Keratinocyte (primary cell): ENCODE data around the gene CORO1C. TPM values are rescaled to one million over a fixed set of nuclear protein-coding genes. Genes with fewer than 3 reads are reported as not detected.

Experiments
- DNase-seq: peaks from one replicate; pipeline ENCODE4 v3.0.0-alpha.2; 2011; ENCODE audit warnings: low read depth, missing footprints, low spot score
- FAIRE-seq: peaks from 2 replicates; lab custom pipeline; 2011; peaks lifted over from hg19 to GRCh38; lab: Jason Lieb, UNC
- H2AFZ ChIP-seq: 2 replicates; pipeline ENCODE4 v1.6.0; 2012; ENCODE audit warnings: low read length, control low read depth, inconsistent platforms; ENCODE audit not compliant: control insufficient read depth
- H3K27ac ChIP-seq: 2 replicates; pipeline ENCODE4 v1.5.1; 2011; ENCODE audit warnings: low read length; ENCODE audit not compliant: control insufficient read depth, insufficient read depth
- H3K27me3 ChIP-seq: 3 replicates; pipeline ENCODE4 v1.6.0; 2011; ENCODE audit warnings: low read length; ENCODE audit not compliant: control insufficient read depth, insufficient read depth; ENCODE audit errors: extremely low read depth
- H3K36me3 ChIP-seq, 2 experiments: 2 replicates in 1 of 2; 3 replicates in 1 of 2; pipeline ENCODE4 v1.5.1; 2011; ENCODE audit warnings: low read length in 2 of 2, mild to moderate bottlenecking in 1 of 2; ENCODE audit not compliant: control insufficient read depth in 2 of 2, insufficient read depth in 2 of 2; ENCODE audit errors: extremely low read depth in 1 of 2
- H3K4me1 ChIP-seq: 3 replicates; pipeline ENCODE4 v1.5.1; 2011; ENCODE audit warnings: low read length; ENCODE audit not compliant: control insufficient read depth, insufficient read depth; ENCODE audit errors: extremely low read depth
- H3K4me2 ChIP-seq: 3 replicates; pipeline ENCODE4 v1.6.0; 2011; ENCODE audit warnings: low read depth, low read length; ENCODE audit not compliant: control insufficient read depth, insufficient read depth; ENCODE audit errors: extremely low read depth
- H3K4me3 ChIP-seq, 3 experiments: fragments of 200-600 bp in 1 of 3; sonication (generic) in 1 of 3; 2 replicates in 2 of 3; 3 replicates in 1 of 3; pipeline ENCODE4 v1.5.1; 2011 to 2016; ENCODE audit warnings: low read length in 3 of 3, mild to moderate bottlenecking in 3 of 3, control low read depth in 2 of 3, inconsistent platforms in 1 of 3, low read depth in 1 of 3, mixed read lengths in 1 of 3, mixed run types in 1 of 3, moderate library complexity in 1 of 3; ENCODE audit not compliant: control insufficient read depth in 2 of 3, insufficient read depth in 2 of 3; ENCODE audit errors: extremely low read depth in 1 of 3
- H3K79me2 ChIP-seq: 2 replicates; pipeline ENCODE4 v1.6.0; 2012; ENCODE audit warnings: low read length; ENCODE audit not compliant: control insufficient read depth, insufficient read depth
- H3K9ac ChIP-seq: 3 replicates; pipeline ENCODE4 v1.6.0; 2011; ENCODE audit warnings: low read length; ENCODE audit not compliant: control insufficient read depth, insufficient read depth; ENCODE audit errors: extremely low read depth
- H3K9me1 ChIP-seq: 3 replicates; pipeline ENCODE4 v1.6.0; 2011; ENCODE audit warnings: low read length; ENCODE audit not compliant: control insufficient read depth, insufficient read depth; ENCODE audit errors: extremely low read depth
- H3K9me3 ChIP-seq: 2 replicates; pipeline ENCODE4 v1.5.1; 2012; ENCODE audit warnings: low read depth, low read length; ENCODE audit not compliant: control insufficient read depth
- H4K20me1 ChIP-seq: 3 replicates; pipeline ENCODE4 v1.6.0; 2011; ENCODE audit warnings: low read length; ENCODE audit not compliant: control insufficient read depth, insufficient read depth; ENCODE audit errors: extremely low read depth
- CTCF ChIP-seq, 3 experiments: IDR thresholded peaks in 1 of 3; conservative IDR thresholded peaks in 1 of 3; optimal IDR thresholded peaks in 1 of 3; 2 replicates in 2 of 3; 3 replicates in 1 of 3; pipeline versions ENCODE3 to v1.5.1; 2011; ENCODE audit warnings: low read length in 3 of 3, mild to moderate bottlenecking in 3 of 3, moderate library complexity in 2 of 3, control low read depth in 1 of 3, inconsistent platforms in 1 of 3; ENCODE audit not compliant: insufficient read depth in 2 of 3; ENCODE audit errors: extremely low read depth in 1 of 3
- EZH2 ChIP-seq: IDR thresholded peaks from one replicate; pipeline ENCODE4 v1.6.1; 2012; ENCODE audit warnings: inconsistent platforms, mild to moderate bottlenecking, low read length, moderate library complexity
- dilution Hi-C: fragments of 300-500 bp; cut with MboI; formaldehyde crosslinking; loops from one replicate; pipeline ENCODE4 v1.7.0; 2020; ENCODE audit warnings: low sequenced_read_pairs; ENCODE audit not compliant: extremely low pct_ligation_motif_present
- polyA plus RNA-seq, 5 experiments: library from polyadenylated mRNA; depleted of rRNA in 3 of 5; stranded (reverse) in 3 of 5; stranded (forward) in 1 of 5; unstranded in 1 of 5; fragments of >200 nt; gene quantifications; 1 replicate in 1 of 5; 2 replicates in 3 of 5; 3 replicates in 1 of 5; pipeline versions ENCODE4 v1.2.1 to v1.2.3, GENCODE V29; 2011 to 2012; ENCODE audit warnings: missing spikeins in 2 of 5, low read depth in 1 of 5, low replicate concordance in 1 of 5

CORO1C gene
- polyA plus RNA-seq, 1 donor (not counting 4 experiments of a cell fraction or from before 2014, with no cell fraction given), result 283 TPM

GRCh38 chr12:108727161-108727560, 4.2 kb downstream of the CORO1C start:
- dilution Hi-C loops, result no loop called here
- FAIRE-seq (no peak), DNase-seq (no peak)
- no peaks in the 10 kb centered on the region for H3K9me1 ChIP-seq
- no peak for TF ChIP-seq CTCF (optimal IDR thresholded peaks at IDR 0.05 in 1 of 3, IDR thresholded peaks at IDR 0.05 in 1 of 3, conservative IDR thresholded peaks at IDR 0.05 in 1 of 3; ENCODE audit: extremely low read depth in 1 of 3, insufficient read depth in 2 of 3, low read length in 3 of 3)
- TF ChIP-seq EZH2, result no peak
- no peak overlapping the region for H3K4me3 ChIP-seq
- H3K79me2 ChIP-seq, result peaks cover 83% of the 10 kb centered on the region
- peaks cover 66% of the 10 kb centered on the region for H3K4me1 ChIP-seq
- peaks cover 1 to 7% of the 10 kb centered on the region in 2 experiments for H3K36me3 ChIP-seq
- H3K27me3 ChIP-seq, result no peaks in the 10 kb centered on the region
- H3K9me3 ChIP-seq, result no peaks in the 10 kb centered on the region
- H3K27ac ChIP-seq, result peak overlapping the region; percentile 8
- no peak overlapping the region for H2AFZ ChIP-seq
- peak overlapping the region; percentile 55 for H3K4me2 ChIP-seq
- H4K20me1 ChIP-seq, result peaks cover 5% of the 10 kb centered on the region
- no peak overlapping the region for H3K9ac ChIP-seq

GRCh38 chr12:108724890-108725151, 6.5 kb downstream of the CORO1C start:
- Histone ChIP-seq H3K4me2 (peak overlapping the region; percentile 68), H2AFZ (no peak overlapping the region), H3K27me3 (no peaks in the 10 kb centered on the region), H4K20me1 (peaks cover under 1% of the 10 kb centered on the region), H3K9me3 (no peaks in the 10 kb centered on the region), H3K4me1 (peaks cover 80% of the 10 kb centered on the region), H3K36me3 (peaks cover 1 to 9% of the 10 kb centered on the region in 2 experiments), H3K9me1 (no peaks in the 10 kb centered on the region), H3K4me3 (peak overlapping the region in 1 of 3 experiments; percentile 3), H3K79me2 (peaks cover 94% of the 10 kb centered on the region), H3K27ac (peak overlapping the region; percentile 78), H3K9ac (no peak overlapping the region)
- dilution Hi-C loops, result no loop called here
- TF ChIP-seq EZH2 (no peak), CTCF (optimal IDR thresholded peaks at IDR 0.05 in 1 of 3, IDR thresholded peaks at IDR 0.05 in 1 of 3, conservative IDR thresholded peaks at IDR 0.05 in 1 of 3; ENCODE audit: extremely low read depth in 1 of 3, insufficient read depth in 2 of 3, low read length in 3 of 3) (no peak)
- FAIRE-seq (no peak), DNase-seq (no peak)
